IMR-90 (cell line): ENCODE data around the gene BTRC. TPM values are rescaled to one million over a fixed set of nuclear protein-coding genes. Genes with fewer than 3 reads are reported as not detected.

Experiments
- ATAC-seq: fragments of 200-7000 bp; cut with Tn5 transposase; 2 replicates; pipeline ENCODE4 v1.9.1; 2020; ENCODE audit warnings: low read depth, mild to moderate bottlenecking, moderate library complexity
- BruUV-seq: library from RNA; stranded (reverse); fragments of 400-500 nt; replicated peaks from 2 replicates; lab custom pipeline; 2021; lab: Mats Ljungman, UMichigan
- CTCF ChIA-PET: fragments of 300-600 bp; formaldehyde crosslinking; extraction: SDS; loops from one replicate; lab custom pipeline; 2021; ENCODE audit warnings: antibody characterized with exemption; lab: Yijun Ruan, JAX
- POLR2A ChIA-PET: fragments of 300-600 bp; sonication (Branson Sonifier 250); formaldehyde crosslinking; loops from one replicate; lab custom pipeline; 2022; ENCODE audit warnings: antibody characterized with exemption; ENCODE audit not compliant: unreplicated experiment; lab: Charles Lee
- DNase-seq: peaks from one replicate; pipeline ENCODE4 v3.0.0; 2013
- H2AFZ ChIP-seq: replicated peaks from 2 replicates; pipeline ENCODE3; 2013; ENCODE audit warnings: low read length, mild to moderate bottlenecking; ENCODE audit not compliant: poor library complexity
- H2AK5ac ChIP-seq: 2 replicates; pipeline ENCODE4 v1.6.1; 2013; ENCODE audit warnings: low read depth, low read length, inconsistent platforms
- H2AK9ac ChIP-seq: replicated peaks from 2 replicates; pipeline ENCODE3; 2013; ENCODE audit warnings: mild to moderate bottlenecking, low read depth, low read length, moderate library complexity; ENCODE audit not compliant: poor library complexity
- H2BK120ac ChIP-seq: 2 replicates; pipeline ENCODE4 v1.6.1; 2013; ENCODE audit warnings: low read depth, low read length, inconsistent platforms
- H2BK15ac ChIP-seq: 3 replicates; pipeline ENCODE4 v1.6.1; 2013; ENCODE audit warnings: low read depth, low read length, inconsistent platforms
- H2BK20ac ChIP-seq: 2 replicates; pipeline ENCODE4 v1.6.1; 2013; ENCODE audit warnings: low read depth, mild to moderate bottlenecking, inconsistent platforms, low read length, moderate library complexity
- H2BK5ac ChIP-seq: 2 replicates; pipeline ENCODE4 v1.6.1; 2013; ENCODE audit warnings: mild to moderate bottlenecking, low read depth, low read length, inconsistent platforms; ENCODE audit not compliant: poor library complexity, severe bottlenecking
- H3K14ac ChIP-seq: replicated peaks from 2 replicates; pipeline ENCODE4 v1.6.1; 2013; ENCODE audit warnings: low read depth, low read length, inconsistent platforms
- H3K18ac ChIP-seq: 2 replicates; pipeline ENCODE4 v1.6.1; 2013; ENCODE audit warnings: low read depth, low read length, control low read depth
- H3K23ac ChIP-seq: 2 replicates; pipeline ENCODE4 v1.6.1; 2013; ENCODE audit warnings: low read depth, low read length, inconsistent platforms
- H3K27ac ChIP-seq: 2 replicates; pipeline ENCODE4 v1.5.1; 2013; ENCODE audit warnings: mild to moderate bottlenecking, control low read depth, low read length; ENCODE audit not compliant: insufficient read depth
- H3K27me3 ChIP-seq: 2 replicates; pipeline ENCODE4 v1.6.1; 2013; ENCODE audit warnings: low read length; ENCODE audit not compliant: control insufficient read depth, insufficient read depth
- H3K36me3 ChIP-seq: 2 replicates; pipeline ENCODE4 v1.6.1; 2013; ENCODE audit warnings: low read length, mixed read lengths; ENCODE audit not compliant: control insufficient read depth, insufficient read depth
- H3K4ac ChIP-seq: 2 replicates; pipeline ENCODE4 v1.6.1; 2013; ENCODE audit warnings: low read depth, low read length, inconsistent platforms
- H3K4me1 ChIP-seq: 2 replicates; pipeline ENCODE4 v1.6.1; 2013; ENCODE audit warnings: low read length, mixed read lengths; ENCODE audit not compliant: control insufficient read depth, insufficient read depth
- H3K4me2 ChIP-seq: 2 replicates; pipeline ENCODE4 v1.6.1; 2013; ENCODE audit warnings: low read depth, mild to moderate bottlenecking, control low read depth, low read length, moderate library complexity
- H3K4me3 ChIP-seq: 2 replicates; pipeline ENCODE4 v1.5.1; 2013; ENCODE audit warnings: low read depth, mild to moderate bottlenecking, control low read depth, low read length, moderate library complexity; ENCODE audit not compliant: insufficient read depth
- H3K56ac ChIP-seq: 2 replicates; pipeline ENCODE4 v1.6.1; 2013; ENCODE audit warnings: low read length, inconsistent platforms; ENCODE audit not compliant: insufficient read depth; ENCODE audit errors: extremely low read depth
- H3K79me1 ChIP-seq, 2 experiments: 2 replicates each; pipeline ENCODE4 v1.6.1; 2013; ENCODE audit warnings: low read length in 2 of 2, inconsistent platforms in 1 of 2, low read depth in 1 of 2
- H3K9ac ChIP-seq: 2 replicates; pipeline ENCODE4 v1.6.1; 2013; ENCODE audit warnings: low read depth, low read length, control low read depth
- H3K9me1 ChIP-seq: 2 replicates; pipeline ENCODE4 v1.6.1; 2013; ENCODE audit warnings: low read length, inconsistent platforms; ENCODE audit not compliant: insufficient read depth
- H3K9me3 ChIP-seq: 2 replicates; pipeline ENCODE4 v1.6.1; 2013; ENCODE audit warnings: low read length; ENCODE audit not compliant: control insufficient read depth, insufficient read depth
- H4K20me1 ChIP-seq: 2 replicates; pipeline ENCODE4 v1.6.1; 2013; ENCODE audit warnings: low read length, inconsistent platforms; ENCODE audit not compliant: insufficient read depth
- H4K5ac ChIP-seq: 2 replicates; pipeline ENCODE4 v1.6.1; 2013; ENCODE audit warnings: mild to moderate bottlenecking, low read depth, low read length, control low read depth
- H4K8ac ChIP-seq, 2 experiments: 2 replicates each; pipeline ENCODE4 v1.6.1; 2013; ENCODE audit warnings: low read depth in 2 of 2, low read length in 2 of 2, control low read depth in 1 of 2, inconsistent platforms in 1 of 2
- H4K91ac ChIP-seq: 2 replicates; pipeline ENCODE4 v1.6.1; 2013; ENCODE audit warnings: low read depth, low read length, inconsistent platforms; ENCODE audit not compliant: insufficient read depth
- BHLHE40 ChIP-seq: fragments of 150-350 bp; IDR thresholded peaks from 2 replicates; pipeline ENCODE4 v1.6.1; 2016; ENCODE audit warnings: mild to moderate bottlenecking, low read depth, low read length
- CEBPB ChIP-seq: IDR thresholded peaks from 2 replicates; pipeline ENCODE4 v1.6.1; 2012; ENCODE audit warnings: low read depth, low read length, improper control_type of control experiment
- CHD1 ChIP-seq: IDR thresholded peaks from 2 replicates; pipeline ENCODE4 v1.6.1; 2012; ENCODE audit warnings: low read depth, low read length, improper control_type of control experiment
- CTCF ChIP-seq: conservative IDR thresholded peaks from 2 replicates; pipeline ENCODE4 v1.5.1; 2012; ENCODE audit warnings: mild to moderate bottlenecking, low read depth, low read length, improper control_type of control experiment
- FOS ChIP-seq: fragments of 150-350 bp; IDR thresholded peaks from 2 replicates; pipeline ENCODE4 v1.6.1; 2016; ENCODE audit warnings: low read depth, low read length
- MAFK ChIP-seq: IDR thresholded peaks from 2 replicates; pipeline ENCODE4 v1.6.1; 2012; ENCODE audit warnings: low read depth, low read length, improper control_type of control experiment
- MAZ ChIP-seq: IDR thresholded peaks from 2 replicates; pipeline ENCODE4 v1.6.1; 2012; ENCODE audit warnings: low read depth, mild to moderate bottlenecking, low read length, improper control_type of control experiment, moderate library complexity, borderline replicate concordance
- MXI1 ChIP-seq: IDR thresholded peaks from 2 replicates; pipeline ENCODE4 v1.6.1; 2012; ENCODE audit warnings: low read depth, mild to moderate bottlenecking, low read length, moderate library complexity, borderline replicate concordance
- NFE2L2 ChIP-seq: fragments of 150-350 bp; IDR thresholded peaks from 2 replicates; pipeline ENCODE4 v1.6.1; 2016; ENCODE audit warnings: low read depth, mild to moderate bottlenecking, low read length
- POLR2A ChIP-seq: IDR thresholded peaks from 2 replicates; pipeline ENCODE4 v1.6.1; 2012; ENCODE audit warnings: mild to moderate bottlenecking, low read depth, low read length
- RAD21 ChIP-seq: IDR thresholded peaks from 2 replicates; pipeline ENCODE4 v1.6.1; 2012; ENCODE audit warnings: low read length, improper control_type of control experiment
- RCOR1 ChIP-seq: IDR thresholded peaks from 2 replicates; pipeline ENCODE4 v1.6.1; 2012; ENCODE audit warnings: mild to moderate bottlenecking, low read length, improper control_type of control experiment; ENCODE audit not compliant: insufficient replicate concordance
- SMC3 ChIP-seq: fragments of 150-350 bp; IDR thresholded peaks from 2 replicates; pipeline ENCODE4 v1.6.1; 2016; ENCODE audit warnings: low read depth, mild to moderate bottlenecking, antibody characterized with exemption, low read length, moderate library complexity
- USF2 ChIP-seq: fragments of 150-350 bp; IDR thresholded peaks from 2 replicates; pipeline ENCODE4 v1.6.1; 2017; ENCODE audit warnings: mild to moderate bottlenecking, antibody characterized with exemption, low read length, low read depth
- WGBS, 2 experiments: methylation state at CpG; one replicate each; pipeline versions ENCODE4 v1.1.5 to v1.1.7; 2013; ENCODE audit warnings: missing lambda C conversion rate in 2 of 2; ENCODE audit not compliant: insufficient read length in 1 of 2; ENCODE audit errors: extremely low coverage in 2 of 2; 5-methylcytosine and 5-hydroxymethylcytosine counted together
- dilution Hi-C: fragments of 300-500 bp; cut with HindIII; formaldehyde crosslinking; loops from one replicate; pipeline ENCODE4 v1.14.3; 2018; ENCODE audit warnings: low sequenced_read_pairs; ENCODE audit not compliant: unreplicated experiment
- in situ Hi-C: fragments of 300-500 bp; cut with MboI; formaldehyde crosslinking; loops from 3 replicates; pipeline ENCODE4 v1.14.3; 2019; ENCODE audit warnings: low sequenced_read_pairs, inconsistent platforms, mixed read lengths
- intact Hi-C: fragments of 100-400 bp; cut with micrococcal nuclease; formaldehyde crosslinking; loops from 2 replicates; pipeline ENCODE4 v1.10.0; 2022
- polyA plus RNA-seq, 3 experiments: library from polyadenylated mRNA; depleted of rRNA; stranded (reverse); fragments of >200 nt; gene quantifications; 2 replicates each; pipeline ENCODE4 v1.2.3, GENCODE V29; 2012; ENCODE audit warnings: low replicate concordance in 1 of 3
- total RNA-seq: library from RNA; depleted of rRNA; stranded (reverse); fragments of >200 nt; gene quantifications from 2 replicates; pipeline ENCODE4 v1.2.3, GENCODE V29; 2012
- TF ChIP-seq, protein P1 (sequence below): fragments of 150-350 bp; IDR thresholded peaks from 2 replicates; pipeline ENCODE4 v1.6.1; 2016; ENCODE audit warnings: low read depth, mild to moderate bottlenecking, low read length, moderate library complexity, borderline replicate concordance

BTRC gene
- total and polyA plus RNA-seq, 2 of the 4 experiments (the other 2 are of a cell fraction): 7.7 to 8.4 TPM

DNA sequence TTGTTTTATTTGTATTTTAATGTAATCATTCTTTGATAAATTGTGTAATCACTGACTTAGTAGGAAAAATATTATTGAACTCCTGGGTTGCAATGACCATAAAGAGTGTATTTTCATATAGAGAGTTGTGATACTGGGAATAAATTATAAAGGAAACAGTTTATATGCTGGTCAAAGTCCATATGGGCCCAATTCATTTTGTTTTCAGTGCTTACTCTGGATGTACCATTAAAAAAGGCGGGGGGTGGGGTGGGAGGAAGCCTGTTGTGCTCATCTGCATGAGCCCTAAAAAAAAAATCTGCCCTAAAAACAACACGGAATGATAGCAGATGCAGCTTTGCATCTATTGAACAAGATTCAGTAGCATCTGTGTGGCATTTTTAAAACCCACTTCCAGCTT, 114.2 kb downstream of the BTRC start:
- Histone ChIP-seq H2AK5ac (no peak overlapping the region), H4K8ac (no peak overlapping the region), H3K9me1 (no peaks in the 10 kb centered on the region), H4K20me1 (no peaks in the 10 kb centered on the region), H2BK120ac (no peak overlapping the region), H4K91ac (no peak overlapping the region), H3K36me3 (no peaks in the 10 kb centered on the region; the same call in 1 of the 2 replicates), H2AK9ac (no peak overlapping the region), H3K27me3 (no peaks in the 10 kb centered on the region), H2BK20ac (no peak overlapping the region), H3K4ac (no peak overlapping the region), H3K4me1 (peaks cover 2% of the 10 kb centered on the region; the same call in 1 of the 2 replicates), H3K4me3 (no peak overlapping the region), H2BK15ac (no peak overlapping the region), H3K4me2 (no peak overlapping the region), H3K18ac (no peak overlapping the region), H2BK5ac (no peak overlapping the region), H3K56ac (no peak overlapping the region), H3K9me3 (no peaks in the 10 kb centered on the region), H3K23ac (no peak overlapping the region), H2AFZ (no peak overlapping the region), H4K5ac (no peak overlapping the region), H3K9ac (no peak overlapping the region), H3K14ac (no peak overlapping the region), H3K79me1 (peaks cover 0 to 3% of the 10 kb centered on the region in 2 experiments; a peak in 1 of 4 replicates), H3K27ac (no peak overlapping the region)
- dilution Hi-C loops (loop anchor here (25.0 kb wide), 1 partner anchor 181 kb away; no protein-coding TSS in a partner anchor), in situ Hi-C loops (no loop called here), intact Hi-C loops (no loop called here)
- ATAC-seq (no peak), DNase-seq (no peak)
- TSS peak; percentile 28 for BruUV-seq
- no peak for TF ChIP-seq BHLHE40
- TF ChIP-seq USF2: no peak
- TF ChIP-seq NFE2L2: no peak
- TF ChIP-seq SMC3: no peak
- TF ChIP-seq RCOR1: no peak
- TF ChIP-seq CEBPB: no peak
- no peak for TF ChIP-seq CTCF
- no peak for TF ChIP-seq MAZ
- TF ChIP-seq MXI1: no peak
- no peak for TF ChIP-seq RAD21
- TF ChIP-seq FOS: no peak
- no peak for TF ChIP-seq POLR2A
- TF ChIP-seq CHD1: no peak
- TF ChIP-seq, protein P1, sequence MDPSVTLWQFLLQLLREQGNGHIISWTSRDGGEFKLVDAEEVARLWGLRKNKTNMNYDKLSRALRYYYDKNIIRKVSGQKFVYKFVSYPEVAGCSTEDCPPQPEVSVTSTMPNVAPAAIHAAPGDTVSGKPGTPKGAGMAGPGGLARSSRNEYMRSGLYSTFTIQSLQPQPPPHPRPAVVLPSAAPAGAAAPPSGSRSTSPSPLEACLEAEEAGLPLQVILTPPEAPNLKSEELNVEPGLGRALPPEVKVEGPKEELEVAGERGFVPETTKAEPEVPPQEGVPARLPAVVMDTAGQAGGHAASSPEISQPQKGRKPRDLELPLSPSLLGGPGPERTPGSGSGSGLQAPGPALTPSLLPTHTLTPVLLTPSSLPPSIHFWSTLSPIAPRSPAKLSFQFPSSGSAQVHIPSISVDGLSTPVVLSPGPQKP: no peak
- TF ChIP-seq MAFK: no peak
- ChIA-PET CTCF (interaction anchor here (0.6 to 1.9 kb wide), 3 partner anchors 11 to 194 kb away, joined by 3 to 11 read pairs (median 7); no protein-coding TSS in a partner anchor), POLR2A (no interaction called here)
- no CpG with 5 or more reads among the region's 2 CpGs for WGBS, 2 experiments
